Kasumi-1 (cell line): ENCODE results near the gene PDE11A.

Experiments
- DNase-seq, 2 experiments: peaks; one replicate each; lab custom pipeline; 2025; lab: John Stamatoyannopoulos, UW

Gene PDE11A

GRCh38 chr2:177923323-177923722, 149.3 kb downstream of the PDE11A start:
- DNase-seq = no peak

- DNase-seq = no peak
These were observed 150.9 kb downstream of the PDE11A start for GRCh38 chr2:177921726-177922125.

- no peak for DNase-seq
These were observed 155.4 kb downstream of the PDE11A start for GRCh38 chr2:177917169-177917568.

GRCh38 chr2:177916342-177916741, 156.2 kb downstream of the PDE11A start:
- DNase-seq = no peak

- no peak for DNase-seq
These were observed 158.3 kb downstream of the PDE11A start for GRCh38 chr2:177914247-177914646.

- no peak for DNase-seq
These were observed 162.6 kb downstream of the PDE11A start for GRCh38 chr2:177909962-177910361.

- no peak for DNase-seq
These were observed 163.8 kb downstream of the PDE11A start for GRCh38 chr2:177908824-177909223.

GRCh38 chr2:177908182-177908581, 164.4 kb downstream of the PDE11A start:
- DNase-seq = peak; percentile 55 to 69

- peak; percentile 85 to 87 for DNase-seq
These were observed 166.4 kb downstream of the PDE11A start for GRCh38 chr2:177906041-177906718.

- DNase-seq = no peak
These were observed 166.9 kb downstream of the PDE11A start for GRCh38 chr2:177905640-177906039.

- no peak for DNase-seq
These were observed 170.0 kb downstream of the PDE11A start for GRCh38 chr2:177902395-177903163.

- DNase-seq = no peak
These were observed 172.5 kb downstream of the PDE11A start for GRCh38 chr2:177900082-177900481.

GRCh38 chr2:177897278-177897677, 175.3 kb downstream of the PDE11A start:
- no peak for DNase-seq

- no peak for DNase-seq
These were observed 176.0 kb downstream of the PDE11A start for GRCh38 chr2:177896587-177896986.

GRCh38 chr2:177894546-177894945, 178.0 kb downstream of the PDE11A start:
- no peak for DNase-seq

GRCh38 chr2:177893880-177894279, 178.7 kb downstream of the PDE11A start:
- DNase-seq = no peak

- no peak for DNase-seq
These were observed 181.0 kb downstream of the PDE11A start for GRCh38 chr2:177891533-177891932.

- no peak for DNase-seq
These were observed 182.6 kb downstream of the PDE11A start for GRCh38 chr2:177889818-177890460.

GRCh38 chr2:177888581-177888980, 184.0 kb downstream of the PDE11A start:
- DNase-seq = no peak

- DNase-seq = no peak
These were observed 184.9 kb downstream of the PDE11A start for GRCh38 chr2:177887722-177888121.

- no peak for DNase-seq
These were observed 185.8 kb downstream of the PDE11A start for GRCh38 chr2:177886824-177887223.

- no peak for DNase-seq
These were observed 186.6 kb downstream of the PDE11A start for GRCh38 chr2:177885828-177886466.

- DNase-seq = no peak
These were observed 189.4 kb downstream of the PDE11A start for GRCh38 chr2:177883177-177883576.
